Liver (tissue), 3 donors: ENCODE data around the gene C11orf98.

Source experiments
- ATF3 ChIP-seq: IDR thresholded peaks from 2 replicates; pipeline ENCODE4 v1.6.1; 2016; ENCODE audit warnings: antibody characterized with exemption
- CTCF ChIP-seq: fragments of 150-350 bp; IDR thresholded peaks from 2 replicates; pipeline ENCODE4 v1.5.1; 2017; ENCODE audit warnings: improper control_type of control experiment, low read depth, low read length; ENCODE audit not compliant: missing input control
- EGR1 ChIP-seq, 2 donors: IDR thresholded peaks; 2 replicates each; pipeline ENCODE4 v1.6.1; 2016 to 2018; ENCODE audit warnings: antibody characterized with exemption in 2 of 2, low read depth in 2 of 2
- FOXA1 ChIP-seq: IDR thresholded peaks from 2 replicates; pipeline ENCODE4 v1.6.1; 2016; ENCODE audit warnings: antibody characterized with exemption
- GABPA ChIP-seq, 2 donors: IDR thresholded peaks in 1 of 2; conservative IDR thresholded peaks in 1 of 2; 2 replicates each; pipeline ENCODE4 v1.6.1; 2016; ENCODE audit warnings: antibody characterized with exemption in 2 of 2, mild to moderate bottlenecking in 1 of 2, moderate library complexity in 1 of 2
- JUND ChIP-seq, 2 donors: IDR thresholded peaks; 2 replicates each; pipeline ENCODE4 v1.6.1; 2016; ENCODE audit warnings: antibody characterized with exemption in 2 of 2
- MAX ChIP-seq: IDR thresholded peaks from 2 replicates; pipeline ENCODE4 v1.6.1; 2016; ENCODE audit warnings: antibody characterized with exemption
- RAD21 ChIP-seq, 2 donors: IDR thresholded peaks; 2 replicates each; pipeline ENCODE4 v1.6.1; 2016; ENCODE audit warnings: antibody characterized with exemption in 2 of 2, mild to moderate bottlenecking in 2 of 2
- REST ChIP-seq: IDR thresholded peaks from 2 replicates; pipeline ENCODE4 v1.6.1; 2016; ENCODE audit warnings: antibody characterized with exemption, mild to moderate bottlenecking
- RXRA ChIP-seq, 2 donors: IDR thresholded peaks; 2 replicates each; pipeline ENCODE4 v1.6.1; 2017 to 2018; ENCODE audit warnings: antibody characterized with exemption in 2 of 2, mild to moderate bottlenecking in 1 of 2
- TAF1 ChIP-seq: conservative IDR thresholded peaks from 2 replicates; pipeline ENCODE4 v1.6.1; 2016; ENCODE audit warnings: antibody characterized with exemption, mild to moderate bottlenecking
- donor health status: healthy.
- donor health status: healthy.

- TF ChIP-seq CTCF, result no peak
- TF ChIP-seq TAF1, result no peak
- TF ChIP-seq EGR1 (IDR thresholded peaks at IDR 0.05; ENCODE audit: low read depth in 2 of 2), result no peak
- no peak for TF ChIP-seq MAX
- TF ChIP-seq GABPA (IDR thresholded peaks at IDR 0.05 in 1 of 2, conservative IDR thresholded peaks at IDR 0.05 in 1 of 2), result no peak
- no peak for TF ChIP-seq RAD21 (IDR thresholded peaks at IDR 0.05)
- no peak for TF ChIP-seq FOXA1
- TF ChIP-seq JUND (IDR thresholded peaks at IDR 0.05), result no peak
- TF ChIP-seq ATF3, result no peak
- no peak for TF ChIP-seq REST
- TF ChIP-seq RXRA (IDR thresholded peaks at IDR 0.05), result no peak
Measured at GRCh38 chr11:62654297-62654696, 10.7 kb downstream of the C11orf98 start.
